K562 (cell line): ENCODE measurements around the gene DDX43. TPM values are rescaled to one million over a fixed set of nuclear protein-coding genes. Genes with fewer than 3 reads are reported as not detected.

Experiments used
- ARID1B ChIP-seq: fragments of 450-650 bp; IDR thresholded peaks from 2 replicates; pipeline ENCODE4 v1.6.1; 2016; ENCODE audit warnings: antibody characterized with exemption, mild to moderate bottlenecking, inconsistent platforms
- EP300 ChIP-seq: IDR thresholded peaks from 2 replicates; pipeline ENCODE4 v1.6.1; 2012; ENCODE audit warnings: low read length, improper control_type of control experiment
- FOSL1 ChIP-seq: fragments of 200-800 bp; sonication (Bioruptor generic); conservative IDR thresholded peaks from 2 replicates; pipeline ENCODE4 v1.6.1; 2016; ENCODE audit warnings: missing genetic modification characterization, missing compliant biosample characterization
- GTF2B ChIP-seq: IDR thresholded peaks from 2 replicates; pipeline ENCODE4 v1.6.1; 2011; ENCODE audit not compliant: insufficient read length; ENCODE audit errors: extremely low read depth
- GTF2E2 ChIP-seq: fragments of 200-800 bp; sonication (Bioruptor generic); IDR thresholded peaks from 2 replicates; pipeline ENCODE4 v1.6.1; 2016; ENCODE audit warnings: missing genetic modification characterization, missing compliant biosample characterization
- LCOR ChIP-seq: sonication (generic); formaldehyde crosslinking; IDR thresholded peaks from 2 replicates; pipeline ENCODE4 v1.8.0; 2022; ENCODE audit warnings: mild to moderate bottlenecking, missing genetic modification reagents
- MAZ ChIP-seq, 2 experiments: fragments of 450-650 bp in 1 of 2; sonication (generic) in 1 of 2; formaldehyde crosslinking; IDR thresholded peaks in 1 of 2; conservative IDR thresholded peaks in 1 of 2; 2 replicates each; pipeline versions ENCODE4 v1.4.0 to v1.5.0; 2020; ENCODE audit warnings: mild to moderate bottlenecking in 1 of 2, missing genetic modification reagents in 1 of 2
- MTA3 ChIP-seq: fragments of 450-650 bp; formaldehyde crosslinking; IDR thresholded peaks from 2 replicates; pipeline ENCODE4 v1.6.1; 2017; ENCODE audit warnings: mild to moderate bottlenecking, borderline replicate concordance
- NFE2 ChIP-seq: IDR thresholded peaks from 2 replicates; pipeline ENCODE4 v1.6.1; 2014; ENCODE audit warnings: antibody characterized with exemption, low read depth
- NR2C1 ChIP-seq, 2 experiments: fragments of 450-650 bp; IDR thresholded peaks; 2 replicates each; pipeline ENCODE4 v1.6.1; 2017; ENCODE audit warnings: mild to moderate bottlenecking in 2 of 2, antibody characterized with exemption in 1 of 2, inconsistent platforms in 1 of 2, missing compliant biosample characterization in 1 of 2, missing genetic modification characterization in 1 of 2
- NRF1 ChIP-seq, 2 experiments: fragments of 450-650 bp; IDR thresholded peaks in 1 of 2; conservative IDR thresholded peaks in 1 of 2; 2 replicates each; pipeline ENCODE4 v1.6.1; 2014; ENCODE audit warnings: mild to moderate bottlenecking in 2 of 2
- SIX5 ChIP-seq, 2 experiments: IDR thresholded peaks; 2 replicates each; pipeline ENCODE4 v1.6.1; 2011; ENCODE audit warnings: low read length in 2 of 2, borderline replicate concordance in 1 of 2, low read depth in 1 of 2, mild to moderate bottlenecking in 1 of 2, moderate library complexity in 1 of 2; ENCODE audit not compliant: insufficient read depth in 1 of 2
- SPI1 ChIP-seq: IDR thresholded peaks from 2 replicates; pipeline ENCODE4 v1.6.1; 2011; ENCODE audit warnings: low read depth, low read length, control low read depth, borderline replicate concordance
- TBP ChIP-seq: optimal IDR thresholded peaks from 2 replicates; pipeline ENCODE3; 2011; ENCODE audit warnings: low read depth, low read length, improper control_type of control experiment
- TFAP4 ChIP-seq: sonication (generic); formaldehyde crosslinking; IDR thresholded peaks from 2 replicates; pipeline ENCODE4 v1.8.0; 2022; ENCODE audit warnings: missing genetic modification reagents, mild to moderate bottlenecking, moderate library complexity, borderline replicate concordance
- ZNF12 ChIP-seq: sonication (generic); formaldehyde crosslinking; IDR thresholded peaks from 2 replicates; pipeline ENCODE4 v1.4.0; 2020; ENCODE audit warnings: mild to moderate bottlenecking, missing genetic modification reagents
- ZNF395 ChIP-seq: fragments of 200-800 bp; sonication (Bioruptor generic); IDR thresholded peaks from 2 replicates; pipeline ENCODE4 v1.6.1; 2017; ENCODE audit warnings: missing genetic modification characterization, missing compliant biosample characterization
- polyA plus RNA-seq, 8 experiments: library from polyadenylated mRNA; depleted of rRNA in 4 of 8; stranded (reverse) in 5 of 8; unstranded in 3 of 8; fragments of >200 nt; fragmentation: Nextera tagmentation in 2 of 8; fragmentation: Illumina TruSeq in 1 of 8; extraction: Ambion mirVana in 2 of 8; extraction: Trizol in 1 of 8; gene quantifications; 2 replicates each; pipeline versions ENCODE4 v1.2.1 to v1.2.3, GENCODE V29; 2011 to 2014; ENCODE audit warnings: inconsistent platforms in 1 of 8, missing spikeins in 1 of 8
- total RNA-seq, 7 experiments: library from RNA; depleted of rRNA in 6 of 7; stranded (reverse); fragments of >200 nt in 6 of 7; fragmentation: Illumina TruSeq in 2 of 7; extraction: Trizol in 2 of 7; gene quantifications; 2 replicates each; pipeline versions ENCODE4 v1.2.1 to v1.2.3, GENCODE V29; 2011 to 2021; ENCODE audit warnings: low replicate concordance in 1 of 7

DDX43 gene
- total and polyA plus RNA-seq, 9 of the 15 experiments (the other 6 are each of a cell fraction or from before 2014, with no cell fraction given): 0.07 to 0.88 (median 0.25) TPM

DNA sequence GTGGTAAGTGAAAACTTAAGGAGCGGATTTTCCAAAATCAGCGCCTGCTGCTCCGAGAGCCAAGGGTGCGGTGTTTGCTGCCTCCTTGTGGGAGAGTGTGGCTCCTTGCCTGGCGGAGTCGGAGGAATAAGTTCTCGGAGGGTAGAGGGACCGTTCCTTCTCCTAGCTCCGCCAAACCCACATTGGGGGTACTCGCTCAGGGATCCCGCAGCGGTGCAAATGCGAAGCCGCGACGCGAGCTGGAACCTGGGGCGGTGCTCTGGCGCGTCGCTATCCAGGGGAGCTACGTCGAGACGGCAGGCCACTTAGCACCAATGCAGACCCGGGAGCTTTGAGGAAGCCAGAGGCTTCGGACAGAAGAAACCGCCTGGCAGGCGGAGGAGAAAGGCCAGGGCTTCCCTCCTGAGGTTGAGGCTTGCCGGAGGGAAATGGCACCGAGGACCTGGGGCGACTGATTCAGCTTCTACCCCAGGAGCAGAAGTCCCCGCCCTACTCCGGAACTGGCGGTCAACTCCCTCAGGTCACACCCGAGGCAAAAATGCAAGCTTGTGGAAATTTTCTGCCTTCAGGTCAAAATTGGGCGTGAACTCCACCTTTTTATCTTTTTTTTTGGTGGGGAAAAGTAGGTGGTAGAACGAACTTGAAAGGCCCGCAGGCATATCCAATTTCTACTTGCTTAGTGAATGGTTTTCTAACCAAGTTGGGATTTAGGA, 5.7 kb upstream of the DDX43 start (continued):
- TF ChIP-seq TFAP4 (CRISPR knock-in tag) (peak; percentile 74; the same call in 1 of the 2 replicates), NFE2 (peak; percentile 6; the same call in 1 of the 2 replicates), SPI1 (peak; percentile 67; the same call in 1 of the 2 replicates), GTF2E2 (tag) (peak; percentile 71; the same call in 1 of the 2 replicates), SIX5 (IDR thresholded peaks at IDR 0.05; ENCODE audit: borderline replicate concordance in 1 of 2, insufficient read depth in 1 of 2, low read depth in 1 of 2, low read length in 2 of 2) (no peak), ZNF395 (CRISPR knock-in tag) (0 out of 2 replicates have a peak, but pooled peaks have one; percentile 55), LCOR (peak; percentile 63; the same call in 1 of the 2 replicates), FOSL1 (tag) (0 out of 2 replicates have a peak, but pooled peaks have one; percentile 38), ZNF12 (CRISPR knock-in tag) (peak; percentile 72; the same call in 1 of the 2 replicates), ARID1B (peak; percentile 69), NRF1 (conservative IDR thresholded peaks at IDR 0.05 in 1 of 2, IDR thresholded peaks at IDR 0.05 in 1 of 2) (0 out of 4 replicates have a peak, but pooled peaks of 1 of the 2 experiments have one; percentile 30), GTF2B (peak; percentile 58), EP300 (peak; percentile 33; the same call in 1 of the 2 replicates), MTA3 (peak; percentile 82; the same call in 1 of the 2 replicates), NR2C1 (IDR thresholded peaks at IDR 0.05) (no peak), NR2C1 (tag; IDR thresholded peaks at IDR 0.05) (0 out of 2 replicates have a peak, but pooled peaks have one; percentile 26), TBP (peak; percentile 72), MAZ (CRISPR knock-in tag; conservative IDR thresholded peaks at IDR 0.05 in 1 of 2, IDR thresholded peaks at IDR 0.05 in 1 of 2) (peak in 1 of 2 experiments; percentile 46; a peak in 2 of 4 replicates)
